ENCODE results near the gene SERAC1. TPM values are rescaled to one million over a fixed set of nuclear protein-coding genes. Genes with fewer than 3 reads are reported as not detected.

The SERAC1 gene
- total and polyA plus RNA-seq, 8 donors = 6.3 to 14.3 (median 8.1) TPM

DNA sequence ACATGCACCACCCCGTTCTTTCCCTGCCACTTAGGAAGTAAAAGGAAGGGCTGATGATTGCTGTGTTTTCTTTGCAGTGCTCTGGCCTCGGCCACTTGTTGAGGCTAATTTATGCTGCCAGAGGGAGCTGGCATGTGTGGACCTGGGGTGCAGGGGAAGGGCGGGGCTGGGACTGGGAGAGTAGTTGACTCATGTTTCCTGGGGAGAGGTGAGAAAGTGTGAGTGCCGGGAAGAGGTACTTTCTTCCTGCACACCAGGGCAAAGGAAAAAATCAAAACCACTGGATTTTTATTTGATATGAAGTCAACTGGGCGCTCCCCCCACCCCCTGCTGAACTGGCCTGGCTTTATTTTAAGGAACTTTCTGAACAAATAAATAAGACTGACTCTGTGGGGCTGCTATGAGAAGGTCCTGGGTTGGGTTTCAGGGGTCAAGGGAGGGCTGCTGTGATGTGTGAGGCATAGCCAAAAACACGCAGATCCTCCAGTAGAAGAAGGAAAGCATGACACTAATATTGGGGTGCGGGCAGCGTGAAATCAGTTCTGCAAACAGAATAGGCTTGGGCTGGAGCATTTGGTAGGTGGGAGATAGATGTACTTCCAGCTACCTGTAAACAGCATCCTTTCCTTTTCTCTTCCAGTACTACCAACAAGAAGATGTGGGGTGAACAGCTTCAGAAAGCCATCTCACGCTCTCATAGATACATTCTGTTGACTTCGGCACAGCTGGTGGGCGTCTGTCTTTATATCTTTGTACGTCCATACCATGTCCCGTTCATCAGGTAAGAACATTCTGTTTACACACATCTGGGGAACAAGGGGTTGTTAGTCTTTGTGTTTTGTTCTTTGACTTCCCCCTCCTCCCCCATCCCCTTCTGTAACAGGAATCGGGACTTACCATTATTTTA is 98.9 kb downstream of the SERAC1 start:
- H3K9me3 ChIP-seq = no peaks in the 10 kb centered on the region
- intact Hi-C loops (cut with DNase I) = loop anchor here in 2 of 3 donors (10.0 kb wide), 3 partner anchors 74 to 314 kb away; no protein-coding TSS in a partner anchor
- 82% methylated on average over 14 of the region's 14 CpGs for WGBS, 2 donors
- FAIRE-seq (no peak), DNase-seq (peak in 2 of 6 donors; percentile 31 to 53), ATAC-seq (peak; percentile 51 to 81 (median 70))
- H3K27me3 ChIP-seq = no peaks in the 10 kb centered on the region
- TF ChIP-seq, protein P1, sequence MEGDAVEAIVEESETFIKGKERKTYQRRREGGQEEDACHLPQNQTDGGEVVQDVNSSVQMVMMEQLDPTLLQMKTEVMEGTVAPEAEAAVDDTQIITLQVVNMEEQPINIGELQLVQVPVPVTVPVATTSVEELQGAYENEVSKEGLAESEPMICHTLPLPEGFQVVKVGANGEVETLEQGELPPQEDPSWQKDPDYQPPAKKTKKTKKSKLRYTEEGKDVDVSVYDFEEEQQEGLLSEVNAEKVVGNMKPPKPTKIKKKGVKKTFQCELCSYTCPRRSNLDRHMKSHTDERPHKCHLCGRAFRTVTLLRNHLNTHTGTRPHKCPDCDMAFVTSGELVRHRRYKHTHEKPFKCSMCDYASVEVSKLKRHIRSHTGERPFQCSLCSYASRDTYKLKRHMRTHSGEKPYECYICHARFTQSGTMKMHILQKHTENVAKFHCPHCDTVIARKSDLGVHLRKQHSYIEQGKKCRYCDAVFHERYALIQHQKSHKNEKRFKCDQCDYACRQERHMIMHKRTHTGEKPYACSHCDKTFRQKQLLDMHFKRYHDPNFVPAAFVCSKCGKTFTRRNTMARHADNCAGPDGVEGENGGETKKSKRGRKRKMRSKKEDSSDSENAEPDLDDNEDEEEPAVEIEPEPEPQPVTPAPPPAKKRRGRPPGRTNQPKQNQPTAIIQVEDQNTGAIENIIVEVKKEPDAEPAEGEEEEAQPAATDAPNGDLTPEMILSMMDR (IDR thresholded peaks at IDR 0.05) = no peak
- H3K4me3 ChIP-seq = no peak overlapping the region
- H3K4me1 ChIP-seq = no peaks in the 10 kb centered on the region
- peak overlapping the region in 2 of 4 donors; percentile 24 to 67 for H3K27ac ChIP-seq
- H3K36me3 ChIP-seq = peaks cover 4 to 29% (median 4%) of the 10 kb centered on the region in 3 donors

GRCh38 chr6:158068156-158068892 is 99.7 kb downstream of the SERAC1 start:
- Histone ChIP-seq H3K9me3 (no peaks in the 10 kb centered on the region), H3K4me3 (no peak overlapping the region), H3K27ac (peak overlapping the region in 2 of 4 donors; percentile 24 to 67), H3K4me1 (no peaks in the 10 kb centered on the region), H3K27me3 (no peaks in the 10 kb centered on the region), H3K36me3 (peaks cover 4 to 29% (median 7%) of the 10 kb centered on the region in 3 donors)
- DNase-seq (no peak), ATAC-seq (peak; percentile 5 to 53 (median 35)), FAIRE-seq (no peak)
- TF ChIP-seq, protein P1 (IDR thresholded peaks at IDR 0.05) = no peak
- intact Hi-C loops (cut with DNase I) = loop anchor here in 2 of 3 donors (10.0 kb wide), 3 partner anchors 74 to 314 kb away; no protein-coding TSS in a partner anchor
- 89 to 95% methylated on average over 10 of the region's 10 CpGs for WGBS, 2 donors

GRCh38 chr6:158067436-158068015 is 100.5 kb downstream of the SERAC1 start:
- H3K36me3 ChIP-seq = peaks cover 4 to 29% (median 7%) of the 10 kb centered on the region in 3 donors
- FAIRE-seq = no peak
- TF ChIP-seq, protein P1 (IDR thresholded peaks at IDR 0.05) = no peak
- intact Hi-C loops (cut with DNase I) = loop anchor here in 2 of 3 donors (10.0 kb wide), 3 partner anchors 73 to 313 kb away; no protein-coding TSS in a partner anchor
- H3K27me3 ChIP-seq = no peaks in the 10 kb centered on the region
- WGBS, 2 donors = 82 to 88% methylated on average over 10 of the region's 10 CpGs
- ATAC-seq = no peak
- no peak overlapping the region for H3K27ac ChIP-seq
- H3K4me1 ChIP-seq = no peaks in the 10 kb centered on the region
- no peak for DNase-seq
- no peak overlapping the region for H3K4me3 ChIP-seq
- H3K9me3 ChIP-seq = no peaks in the 10 kb centered on the region

DNA sequence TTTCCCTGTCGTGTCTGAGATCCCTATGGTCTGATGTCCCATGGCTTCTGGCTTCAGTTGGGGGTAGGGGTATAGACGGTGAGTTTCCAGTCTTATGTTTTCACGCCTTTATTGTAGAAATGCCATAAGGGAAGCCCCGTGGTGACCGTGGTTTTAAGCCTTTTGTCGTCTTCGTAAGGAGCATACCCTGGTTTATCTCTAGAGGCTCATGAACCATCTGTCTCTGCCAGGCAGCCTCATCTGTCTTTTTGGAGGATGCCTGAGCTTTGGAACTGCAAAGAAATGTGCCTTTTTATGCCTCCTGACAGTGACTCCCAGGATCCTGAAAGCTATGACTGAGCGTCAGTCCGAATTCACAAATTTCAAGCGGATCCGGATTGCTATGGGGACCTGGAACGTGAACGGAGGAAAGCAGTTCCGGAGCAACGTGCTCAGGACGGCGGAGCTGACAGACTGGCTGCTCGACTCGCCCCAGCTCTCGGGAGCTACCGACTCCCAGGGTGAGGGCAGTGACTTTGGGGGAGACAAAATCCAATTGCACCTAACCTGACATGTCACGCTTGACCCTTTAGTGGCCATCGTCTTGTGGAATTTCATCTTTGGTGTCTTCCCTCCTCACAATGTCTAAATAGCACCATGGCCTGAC is 101.8 kb downstream of the SERAC1 start:
- Histone ChIP-seq H3K9me3 (no peaks in the 10 kb centered on the region), H3K27me3 (no peaks in the 10 kb centered on the region), H3K36me3 (peaks cover 4 to 22% (median 7%) of the 10 kb centered on the region in 3 donors), H3K4me3 (no peak overlapping the region), H3K4me1 (peaks cover 0 to under 1% (median 0%) of the 10 kb centered on the region in 3 donors), H3K27ac (no peak overlapping the region)
- 94 to 95% methylated on average over 23 of the region's 23 CpGs for WGBS, 2 donors
- no peak for ATAC-seq
- DNase-seq = no peak
- intact Hi-C loops (cut with DNase I) = loop anchor here in 2 of 3 donors (10.0 kb wide), 3 partner anchors 71 to 311 kb away; no protein-coding TSS in a partner anchor
- TF ChIP-seq, protein P1 (IDR thresholded peaks at IDR 0.05) = no peak
- no peak for FAIRE-seq
